HG03025 (cell line): ENCODE data around the gene MRGPRD.

Experiments
- ATAC-seq: cut with Tn5 transposase; IDR thresholded peaks from one replicate; pipeline ENCODE4 v1.9.1; 2021; ENCODE audit warnings: mild to moderate bottlenecking, moderate library complexity; ENCODE audit not compliant: unreplicated experiment, low FRiP score

The MRGPRD gene

DNA sequence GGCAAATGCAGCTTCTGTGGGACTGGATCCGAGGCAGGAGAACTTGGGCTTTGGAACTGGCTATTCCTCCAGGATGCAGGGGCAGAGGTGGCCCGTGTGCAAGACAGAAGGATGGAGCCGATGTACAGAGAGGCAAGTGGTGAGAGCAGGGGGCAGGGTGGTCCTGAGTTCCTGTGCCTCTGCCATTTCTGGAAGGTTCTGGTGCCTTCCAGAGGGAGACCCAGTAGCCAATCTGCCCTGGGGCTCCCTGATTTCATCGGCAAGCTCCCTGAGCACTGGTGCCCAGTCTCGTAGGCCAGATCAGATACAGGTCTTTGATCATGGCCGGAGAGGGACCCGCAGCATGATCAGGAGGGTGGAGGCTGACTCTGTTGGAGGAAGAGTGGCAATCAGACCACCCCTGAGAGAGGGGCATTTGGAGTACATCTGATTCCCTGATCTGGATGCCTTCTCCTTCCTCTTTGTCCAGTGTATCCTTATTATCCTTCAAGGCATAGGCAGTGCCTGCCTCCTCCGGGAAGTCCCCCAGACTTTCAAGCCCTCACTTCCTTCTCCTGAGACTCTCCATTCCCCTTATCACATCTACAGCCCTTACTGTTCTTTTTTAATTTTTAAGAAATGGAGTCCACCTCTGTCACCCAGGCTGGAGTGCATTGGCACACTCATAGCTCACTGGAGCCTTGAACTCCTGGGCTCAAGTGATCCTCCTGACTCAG, 9.7 kb downstream of the MRGPRD start:
- ATAC-seq = no peak

DNA sequence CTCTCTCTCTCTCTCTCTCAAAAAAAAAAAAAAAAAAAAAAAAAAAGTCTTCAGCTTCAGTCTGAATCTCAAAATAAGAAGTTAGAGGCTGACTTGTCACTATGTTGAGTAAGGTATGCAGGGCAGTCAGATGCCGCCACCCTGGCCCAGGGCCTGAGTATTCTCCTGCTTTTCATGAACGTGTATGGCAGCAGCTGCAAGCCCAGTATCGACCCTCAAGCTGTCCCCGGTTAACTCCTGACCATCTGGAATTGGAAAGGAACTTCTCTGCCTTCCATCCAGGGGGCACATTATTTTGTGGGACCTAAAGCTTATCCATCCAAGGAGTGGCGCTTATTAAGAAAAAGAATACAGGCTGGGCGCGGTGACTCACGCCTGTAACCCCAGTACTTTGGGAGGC, 11.4 kb downstream of the MRGPRD start:
- ATAC-seq = no peak

DNA sequence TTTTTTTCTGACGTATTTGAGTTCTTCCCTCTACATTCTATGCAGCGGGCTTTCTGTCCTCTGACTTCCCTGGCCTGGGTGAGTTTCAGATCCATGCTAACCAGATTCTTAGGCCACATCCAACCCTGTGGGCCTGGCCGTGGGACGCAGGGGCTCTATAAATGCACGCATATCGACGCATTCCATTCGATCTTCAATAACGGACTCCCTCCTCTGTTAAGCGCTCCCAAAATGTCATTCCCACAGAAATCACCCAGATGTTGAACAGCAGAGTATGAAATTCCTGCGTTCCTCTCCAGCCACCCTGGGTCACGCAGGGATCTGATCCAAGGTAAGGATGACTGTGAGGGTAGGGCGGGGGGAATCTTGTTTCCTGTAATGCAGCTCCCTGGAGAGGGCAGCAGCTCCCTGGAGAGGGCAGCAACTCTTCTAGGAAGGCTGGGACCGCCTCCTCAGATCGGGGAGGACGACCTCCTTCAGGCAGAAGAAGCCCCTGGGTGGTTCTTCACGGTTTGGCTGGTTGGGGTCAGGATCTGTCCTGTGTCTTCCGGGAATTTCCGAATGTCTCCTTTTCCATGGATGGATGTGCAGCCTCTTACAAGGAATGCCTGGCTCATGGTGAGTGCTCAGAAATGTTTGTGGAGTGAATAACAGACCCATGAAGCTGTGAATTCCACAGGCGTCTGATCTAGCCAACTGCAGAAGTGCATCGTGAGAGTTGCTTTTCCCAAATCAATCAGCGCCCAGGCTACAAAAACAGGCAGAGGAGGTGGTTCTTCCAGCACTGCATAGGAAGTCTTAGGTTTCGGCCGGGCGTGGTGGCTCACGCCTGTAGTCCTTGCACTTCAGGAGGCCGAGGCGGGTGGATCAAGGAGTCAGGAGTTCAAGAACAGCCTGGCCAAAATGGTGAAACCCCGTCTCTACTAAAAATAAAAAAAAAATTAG, 12.2 kb downstream of the MRGPRD start:
- ATAC-seq = no peak

DNA sequence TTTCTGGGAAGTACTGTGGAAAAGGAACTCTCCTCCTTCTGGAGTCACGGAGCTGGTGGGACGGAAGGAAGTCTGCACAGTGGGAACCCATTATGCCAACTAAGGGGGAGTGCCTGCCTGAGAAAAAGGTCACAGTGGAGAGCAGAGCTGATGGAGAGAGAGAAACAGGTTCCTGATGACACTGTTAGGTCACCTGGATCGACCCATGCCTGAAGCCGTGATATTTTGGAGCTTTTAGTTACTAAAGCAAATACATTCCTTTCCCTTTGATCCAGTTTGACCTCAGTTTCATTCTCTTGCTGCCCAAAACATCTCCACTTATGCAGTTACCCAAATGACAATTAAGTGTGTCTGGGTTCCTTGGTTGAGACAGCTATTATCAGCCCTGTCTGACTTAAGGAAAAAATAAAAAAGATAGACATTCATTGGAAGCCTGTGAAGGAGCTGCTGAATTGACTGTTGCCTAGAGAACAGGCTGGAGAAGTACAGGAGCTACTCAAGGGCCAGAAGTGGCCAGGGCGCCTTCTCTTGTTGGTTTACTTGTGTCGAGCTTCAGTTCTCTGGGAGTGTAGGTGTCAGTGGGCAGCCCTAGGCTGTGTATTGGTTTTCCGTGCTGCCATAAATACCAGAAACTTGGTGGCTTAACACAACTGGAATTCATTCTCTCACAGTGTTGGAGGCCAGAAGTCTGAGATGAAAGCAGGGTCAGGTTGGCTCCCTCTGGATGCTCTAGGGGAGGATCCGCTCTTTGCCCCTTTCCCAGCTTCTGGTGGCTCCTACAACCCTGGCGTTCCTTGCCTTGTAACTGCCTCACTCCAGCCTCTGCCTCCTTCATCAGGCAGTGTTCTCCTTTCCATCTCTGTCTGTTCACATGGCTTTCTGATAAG, 13.6 kb downstream of the MRGPRD start:
- ATAC-seq = no peak

DNA sequence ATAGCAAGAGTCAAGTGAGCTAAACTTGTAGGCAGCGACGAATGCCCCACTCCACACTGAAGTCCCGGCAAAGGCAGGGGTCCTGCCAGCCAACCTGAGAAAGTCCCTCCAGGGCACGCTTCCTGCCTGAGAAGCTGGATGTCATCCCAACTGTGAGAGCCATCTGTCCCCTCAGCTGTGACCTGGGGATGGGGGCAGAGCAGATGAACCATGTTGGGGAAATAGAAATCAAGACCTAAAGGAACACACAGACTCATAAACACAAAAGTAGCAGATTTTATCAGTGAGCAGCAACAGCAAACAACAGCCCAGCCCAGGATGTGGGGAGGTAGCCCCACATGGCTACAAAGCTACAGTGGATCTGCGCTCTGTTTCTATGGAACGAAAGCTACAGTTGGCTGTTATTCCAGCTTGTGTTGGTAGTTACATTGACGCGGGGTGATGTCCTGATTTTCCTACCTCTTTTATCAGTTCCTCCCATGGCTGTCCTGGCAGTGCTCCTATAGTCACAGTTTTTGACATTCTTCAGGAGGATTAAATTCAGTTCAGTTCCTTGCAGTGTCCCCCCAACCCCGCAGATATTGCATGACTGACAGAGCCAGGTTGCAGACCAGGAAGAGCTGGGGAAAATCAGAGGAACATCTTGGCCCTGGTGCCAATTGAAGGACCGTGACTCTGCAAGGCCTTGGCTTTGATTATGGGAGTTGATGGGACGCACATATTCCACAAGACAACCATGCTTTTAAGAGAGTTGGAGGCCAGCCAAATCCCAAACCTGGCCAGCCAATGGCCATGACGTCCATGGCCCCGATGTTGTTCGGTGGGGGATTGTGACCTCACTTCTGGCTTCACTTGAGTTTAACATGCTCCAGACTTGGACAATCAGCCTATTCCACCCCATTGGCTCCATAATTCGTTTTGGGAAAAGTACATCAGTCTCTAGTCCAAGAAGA, 14.6 kb downstream of the MRGPRD start:
- no peak for ATAC-seq

DNA sequence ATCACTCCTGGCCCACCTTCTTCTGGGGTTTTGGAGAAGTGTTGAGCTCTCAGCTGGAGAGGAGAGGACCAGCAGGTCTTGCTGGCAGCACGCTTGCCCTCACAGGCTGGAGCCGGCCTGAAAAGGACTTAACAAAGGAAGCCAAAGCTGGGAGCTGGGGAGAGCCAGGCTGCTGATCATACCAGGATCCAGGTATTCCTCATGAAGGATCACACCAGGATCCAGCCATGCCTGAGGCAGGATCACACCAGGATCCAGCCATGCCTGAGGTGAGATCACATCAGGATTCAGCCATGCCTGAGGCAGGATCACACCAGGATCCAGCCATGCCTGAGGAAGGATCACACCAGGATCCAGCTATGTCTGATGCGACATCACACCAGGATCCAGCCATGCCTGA, 17.0 kb downstream of the MRGPRD start:
- no peak for ATAC-seq

DNA sequence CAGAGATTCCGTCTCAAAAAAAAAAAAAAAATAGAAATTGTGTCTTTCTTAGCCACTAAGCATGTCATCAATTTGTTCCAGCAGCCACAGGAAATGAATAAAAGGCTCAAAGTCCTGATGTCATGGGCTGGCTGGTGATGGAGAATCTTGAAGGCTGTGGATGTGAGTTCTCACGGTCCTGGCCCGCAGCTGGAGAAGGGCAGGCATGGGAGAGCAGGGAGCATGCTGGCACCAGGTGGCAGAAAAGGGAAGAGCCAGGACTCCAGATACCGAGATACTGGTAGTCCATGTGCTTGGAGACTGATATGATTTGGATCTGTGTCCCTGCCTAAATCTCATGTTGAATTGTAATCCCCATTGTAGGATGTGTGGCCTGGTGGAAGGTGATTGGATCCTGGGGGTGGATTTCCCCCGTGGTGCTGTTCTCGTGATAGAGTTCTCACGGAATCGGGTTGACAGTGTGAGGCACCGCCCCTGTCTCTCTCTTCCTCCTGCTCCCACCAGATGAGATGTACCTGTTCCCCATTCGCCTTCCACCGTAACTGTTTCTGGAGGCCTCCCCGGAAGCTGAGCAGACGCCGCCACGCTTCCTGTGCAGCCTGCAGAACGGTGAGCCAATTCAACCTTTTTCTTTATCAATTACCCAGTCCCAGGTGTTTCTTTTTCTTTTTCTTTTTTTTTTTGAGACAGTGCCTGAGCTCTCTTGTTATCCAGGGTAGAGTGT, 18.1 kb downstream of the MRGPRD start:
- no peak for ATAC-seq

DNA sequence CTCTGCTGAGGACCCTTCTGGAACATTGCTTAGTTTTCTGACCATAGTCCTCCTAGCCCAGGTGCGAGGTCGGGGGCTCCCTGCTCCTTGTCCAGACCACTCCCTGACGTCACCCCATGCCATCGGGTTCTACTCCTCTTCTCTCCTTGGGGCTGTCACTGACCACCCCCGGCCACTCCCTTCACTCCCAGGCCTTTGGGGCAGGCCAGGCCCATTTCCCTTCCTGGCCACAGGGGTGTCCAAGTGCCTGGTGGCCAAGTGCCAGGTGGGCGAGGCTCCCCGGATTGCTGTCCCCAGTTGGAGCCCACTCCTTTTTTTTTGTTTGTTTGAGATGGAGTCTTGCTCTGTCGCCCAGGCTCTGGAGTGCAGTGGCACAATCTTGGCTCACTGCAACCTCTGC, 19.5 kb downstream of the MRGPRD start:
- ATAC-seq = no peak

DNA sequence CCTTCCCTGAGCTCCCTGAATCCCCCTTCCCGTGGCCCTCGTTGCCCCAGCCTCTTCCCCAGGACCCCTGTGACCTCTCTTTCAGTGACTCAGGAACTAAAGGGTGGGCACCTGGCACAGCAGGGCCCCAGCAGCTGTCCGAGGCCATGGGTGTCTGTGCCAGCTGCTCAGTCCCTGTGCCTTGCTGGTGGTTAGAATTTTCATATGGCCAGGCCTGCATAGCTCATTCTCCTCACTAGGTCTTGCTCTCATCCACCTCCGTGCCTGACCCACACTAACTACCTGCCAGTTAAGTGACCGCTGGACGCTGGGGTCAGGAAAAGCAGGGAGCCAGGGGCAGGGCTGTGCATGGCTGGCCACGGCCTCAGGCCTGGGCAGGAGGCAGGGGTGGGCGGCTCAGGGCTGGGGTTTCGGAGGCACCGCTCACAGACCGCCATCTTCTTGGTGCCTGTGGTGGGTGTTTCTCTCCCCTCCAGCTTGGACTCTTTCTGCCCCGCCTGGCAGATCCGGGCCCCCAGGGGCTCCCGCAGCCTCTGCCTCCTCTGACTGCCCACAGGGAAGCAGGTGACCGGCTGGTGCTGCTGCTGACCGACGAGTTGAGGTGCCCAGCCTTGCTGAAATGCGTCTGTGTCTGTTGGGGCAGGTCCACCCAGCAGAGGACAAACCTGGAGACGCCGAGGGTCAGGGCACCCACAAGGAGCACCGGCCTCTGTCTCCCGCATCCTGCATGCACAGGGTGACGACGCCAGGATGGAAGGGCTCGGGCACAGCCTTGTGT, 20.3 kb downstream of the MRGPRD start:
- ATAC-seq = no peak

DNA sequence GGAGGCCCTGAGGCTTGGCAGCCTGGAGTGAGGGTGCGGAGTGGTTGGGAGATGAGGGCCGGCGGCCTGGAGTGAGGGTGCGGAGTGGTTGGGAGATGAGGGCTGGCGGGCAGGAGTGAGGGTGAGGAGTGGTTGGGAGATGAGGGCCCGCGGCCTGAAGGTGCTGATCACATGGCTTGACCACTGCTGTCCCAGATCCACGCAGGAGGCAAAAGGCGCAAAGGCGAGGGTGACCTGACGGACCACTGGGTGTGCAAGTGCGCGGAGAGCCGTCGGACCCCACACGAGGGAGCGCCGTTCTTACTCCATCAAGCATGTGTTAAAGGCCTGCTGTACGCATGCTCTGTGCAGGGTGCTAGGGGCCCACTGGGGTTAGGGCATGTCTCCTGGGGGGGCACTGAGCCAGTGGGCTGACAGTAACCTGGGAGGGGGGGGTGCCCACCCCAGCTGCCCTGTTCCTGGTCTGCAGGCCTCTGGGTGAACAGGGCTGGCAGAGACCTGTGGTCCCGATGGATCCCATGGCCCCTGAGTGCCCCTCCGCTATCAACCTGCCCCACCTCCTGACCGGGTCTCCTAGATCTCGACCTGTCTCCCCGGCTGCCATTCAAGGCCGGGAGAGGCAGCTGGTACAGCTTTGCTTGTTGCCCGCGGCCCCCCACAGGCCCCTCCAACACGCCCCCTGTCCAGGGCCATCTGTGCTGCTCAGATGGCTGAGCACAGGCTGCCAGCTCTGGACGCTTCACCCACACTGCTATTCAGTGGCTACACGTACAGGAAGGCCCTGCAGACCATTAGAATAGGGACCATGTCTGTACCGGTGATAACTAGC, 21.1 kb downstream of the MRGPRD start:
- no peak for ATAC-seq

DNA sequence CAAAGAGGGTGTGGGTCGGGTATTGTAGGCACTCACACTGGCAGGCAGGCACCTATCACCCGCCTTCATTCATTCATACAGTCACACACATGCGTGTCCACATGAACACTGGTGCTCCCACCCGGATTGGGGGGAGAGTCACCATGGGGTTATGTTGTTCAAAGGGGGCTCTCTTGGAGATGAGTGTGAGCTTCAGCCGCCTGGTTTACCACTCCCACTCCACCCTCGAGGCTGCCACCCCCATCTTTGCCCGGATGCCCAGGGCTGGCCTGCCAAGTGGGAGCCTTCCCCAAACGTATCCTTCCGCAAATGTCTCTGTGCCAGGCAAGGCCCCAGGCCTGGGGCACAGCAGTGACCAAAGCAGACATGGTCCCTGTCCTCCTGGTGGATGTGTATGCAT, 22.6 kb downstream of the MRGPRD start:
- no peak for ATAC-seq

DNA sequence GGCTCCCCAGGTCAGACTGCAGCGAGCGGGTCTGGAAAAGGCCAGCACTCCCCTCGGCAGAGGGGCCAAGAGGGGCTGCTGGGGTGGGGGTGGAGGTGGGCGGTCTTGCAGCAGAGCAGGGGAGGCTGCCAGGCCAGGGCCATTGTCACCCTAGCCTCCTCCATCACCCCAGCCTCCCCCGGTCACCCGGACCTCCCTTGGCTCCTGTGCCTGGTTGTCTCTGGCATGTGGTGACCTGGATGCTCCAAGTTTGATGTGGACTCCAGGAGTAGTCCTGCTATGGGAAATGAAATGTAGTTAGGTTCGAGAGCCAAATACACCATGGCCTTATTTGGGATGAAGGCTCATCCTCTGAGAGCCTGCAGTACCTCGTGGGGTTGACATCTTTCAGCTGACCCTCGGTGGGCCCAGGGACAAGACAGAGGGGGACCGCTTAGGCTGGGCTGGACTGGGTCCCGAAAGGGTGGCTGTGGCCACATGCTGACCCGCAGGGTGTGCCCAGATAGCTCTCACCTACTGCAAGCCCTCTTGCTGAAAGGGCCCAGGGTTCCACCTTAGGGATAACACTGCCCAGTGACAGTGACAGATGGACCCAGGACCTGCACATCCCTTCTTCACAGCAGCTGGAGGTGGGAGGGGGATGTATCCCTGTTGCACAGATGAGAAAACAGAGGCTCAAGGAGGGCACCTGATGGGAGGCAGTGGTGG, 24.1 kb downstream of the MRGPRD start:
- ATAC-seq = no peak

DNA sequence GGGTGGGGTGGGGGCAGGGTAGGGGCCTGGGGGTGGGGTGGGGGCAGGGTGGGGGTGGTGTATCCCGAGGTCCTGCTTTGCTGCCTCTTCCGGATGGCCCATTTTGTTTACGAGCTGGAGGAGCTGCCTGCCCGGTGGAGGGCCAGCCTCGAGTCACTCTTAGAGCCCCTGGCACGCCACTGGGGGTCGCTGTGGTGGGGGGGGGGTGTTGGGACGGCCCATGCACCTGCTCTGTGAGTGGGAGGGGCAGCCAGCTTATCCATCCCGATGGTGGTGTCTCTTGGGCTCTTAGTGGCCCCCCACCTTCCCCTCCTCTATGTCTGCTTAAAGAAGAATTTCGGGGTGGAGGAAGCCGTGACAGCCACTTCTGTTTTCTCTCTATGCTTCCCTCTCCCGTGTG, 24.6 kb downstream of the MRGPRD start:
- no peak for ATAC-seq

DNA sequence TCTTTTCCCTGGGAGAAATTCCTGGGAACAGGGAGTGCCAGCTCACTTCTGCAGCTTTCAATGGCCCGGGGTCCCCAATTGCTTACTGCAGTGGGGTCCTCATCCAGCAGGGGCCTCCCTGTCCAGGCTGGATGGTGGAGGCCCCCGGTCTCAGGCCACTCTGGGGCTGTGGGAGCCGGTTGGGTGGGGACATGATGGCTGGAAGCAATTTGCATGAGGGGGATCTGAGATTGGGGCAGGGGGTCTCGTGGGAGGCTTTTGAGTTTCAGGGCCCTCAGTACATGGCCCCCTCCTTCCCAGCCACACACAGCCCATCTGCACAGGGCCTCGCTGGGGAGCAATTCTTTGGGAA, 25.2 kb downstream of the MRGPRD start:
- ATAC-seq = no peak

DNA sequence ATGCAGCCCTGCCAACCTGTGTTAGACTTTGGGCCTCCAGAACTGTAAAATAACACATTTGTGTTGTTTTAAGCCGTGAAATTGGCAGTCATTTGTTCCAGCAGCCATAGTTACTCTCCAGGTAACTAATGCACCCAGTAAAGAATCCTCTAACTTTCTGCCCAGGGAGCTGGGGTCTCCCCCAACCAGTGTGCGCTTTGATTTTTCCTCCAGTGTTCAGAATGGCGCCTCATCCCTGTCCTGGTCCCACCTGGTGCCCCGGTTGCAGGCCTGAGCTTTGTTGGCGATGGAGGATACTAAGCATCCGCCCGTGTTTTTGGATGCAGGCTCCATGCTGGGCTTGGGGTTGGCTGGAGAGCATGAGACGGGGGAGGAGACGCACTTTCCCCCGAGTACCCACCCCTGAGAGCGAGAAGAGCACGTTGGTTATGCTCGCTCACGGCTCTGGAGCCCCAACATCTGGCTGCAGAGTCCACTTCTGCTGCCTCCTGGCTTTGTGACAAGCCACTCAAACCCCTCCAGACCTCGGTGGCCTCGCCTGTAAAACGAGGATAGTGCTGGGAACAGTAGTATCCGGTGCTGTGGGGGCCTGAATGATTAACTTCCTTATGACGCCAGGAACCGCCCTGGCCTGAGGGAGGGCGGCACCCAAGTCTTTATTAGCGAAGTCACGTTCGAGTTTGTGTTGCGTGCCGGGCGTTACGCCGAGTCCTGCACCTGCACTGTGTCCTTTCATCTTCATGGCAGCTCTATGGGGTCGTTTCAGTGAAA, 25.8 kb downstream of the MRGPRD start:
- no peak for ATAC-seq

DNA sequence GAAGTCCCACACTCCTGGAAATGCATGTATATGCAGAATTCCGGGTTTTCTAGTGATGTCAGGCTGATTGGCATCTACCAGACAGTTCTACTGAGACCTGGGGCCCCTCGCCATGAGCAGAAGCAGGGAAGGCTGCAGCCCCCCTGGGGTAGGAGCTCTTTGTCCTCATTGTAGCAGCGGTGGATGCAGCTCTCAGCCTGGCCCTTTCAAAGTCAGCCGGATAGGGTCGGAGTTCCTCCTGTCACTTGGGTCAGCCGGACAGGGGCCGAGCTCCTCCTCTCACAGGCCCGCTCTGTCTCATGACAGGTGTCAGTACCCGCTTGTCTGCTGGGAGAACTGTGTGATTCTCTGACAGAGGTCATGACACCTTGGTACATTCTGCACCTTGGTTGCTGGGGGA, 30.0 kb downstream of the MRGPRD start:
- no peak for ATAC-seq
